ENCODE results near the gene RANBP6.

- no peak for TF ChIP-seq CTCF (IDR thresholded peaks at IDR 0.05)
- TF ChIP-seq POLR2A (IDR thresholded peaks at IDR 0.05) = no peak
These were observed 15.9 kb downstream of the RANBP6 start for GRCh38 chr9:5999443-6000101.
